SH-SY5Y (cell line): Measurements from ENCODE around the gene CBL.

Experiments used
- GATA2 ChIP-seq: IDR thresholded peaks from 2 replicates; pipeline ENCODE4 v1.6.1; 2011; ENCODE audit warnings: mild to moderate bottlenecking, low read depth, low read length
- GATA3 ChIP-seq: IDR thresholded peaks from 2 replicates; pipeline ENCODE4 v1.6.1; 2011; ENCODE audit warnings: low read depth, mild to moderate bottlenecking, low read length, moderate library complexity

- TF ChIP-seq GATA2 = no peak
- no peak for TF ChIP-seq GATA3
These were observed 146.7 kb downstream of the CBL start for GRCh38 chr11:119352857-119353260.
